HG02973 (cell line): ENCODE measurements around the gene DYNC2I2.
"Not testable (repeated sequence)": the region's sequence is repeated elsewhere in the genome, so short reads cannot be mapped to it uniquely, and the experiment has no call there.

Source experiments
- ATAC-seq: cut with Tn5 transposase; IDR thresholded peaks from one replicate; pipeline ENCODE4 v1.9.1; 2021; ENCODE audit warnings: moderate library complexity; ENCODE audit not compliant: unreplicated experiment

Gene DYNC2I2

DNA sequence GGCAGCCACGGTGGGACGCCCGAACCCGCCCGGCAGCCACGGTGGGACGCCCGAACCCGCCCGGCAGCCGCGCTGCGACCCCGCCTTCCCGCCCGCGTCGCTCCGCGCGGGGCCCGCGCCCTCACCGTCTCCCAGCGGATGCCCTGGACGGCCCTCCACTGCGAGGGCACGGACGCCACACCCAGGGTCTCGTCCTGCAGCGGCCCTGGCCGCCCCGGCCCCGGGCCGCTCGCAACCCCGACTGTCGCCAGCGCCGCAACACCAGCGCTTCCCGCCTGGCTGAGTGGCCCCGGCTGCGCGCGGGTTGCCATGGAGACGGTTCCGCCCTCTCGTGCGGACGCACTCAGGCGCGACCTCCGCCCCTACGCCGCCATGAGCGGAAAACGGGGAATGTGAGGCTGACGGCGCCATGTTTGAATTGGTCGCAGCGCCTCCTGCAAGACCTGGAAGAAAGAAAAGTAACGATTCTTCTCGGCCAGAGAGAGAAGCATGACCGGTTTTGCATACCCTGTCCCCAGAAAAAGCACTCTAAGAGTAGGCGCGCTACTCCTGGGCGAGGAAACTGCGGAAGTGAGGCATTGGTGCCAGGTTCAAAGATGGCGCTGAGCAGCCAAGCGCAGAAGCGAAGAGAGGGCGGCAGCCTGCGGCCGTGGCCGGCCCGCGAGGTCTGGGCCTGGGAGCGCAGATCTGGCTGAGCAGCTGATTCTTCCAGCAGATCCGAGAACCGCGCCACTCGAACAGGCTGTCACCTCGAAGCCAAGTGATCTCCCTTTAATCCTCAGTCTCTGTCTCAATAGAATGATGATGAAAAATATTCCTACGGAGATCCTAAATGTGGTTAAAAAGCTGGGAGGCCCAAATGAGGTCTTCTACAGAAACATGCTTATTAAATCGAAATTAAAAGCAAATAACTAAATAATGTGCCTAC is at the start of gene DYNC2I2:
TSS of gene DYNC2I2 (minus strand) at position 432 of the 928 bp plus-strand sequence. CDS start at position 311, 121 bp downstream.
- ATAC-seq, result peak; percentile 46

DNA sequence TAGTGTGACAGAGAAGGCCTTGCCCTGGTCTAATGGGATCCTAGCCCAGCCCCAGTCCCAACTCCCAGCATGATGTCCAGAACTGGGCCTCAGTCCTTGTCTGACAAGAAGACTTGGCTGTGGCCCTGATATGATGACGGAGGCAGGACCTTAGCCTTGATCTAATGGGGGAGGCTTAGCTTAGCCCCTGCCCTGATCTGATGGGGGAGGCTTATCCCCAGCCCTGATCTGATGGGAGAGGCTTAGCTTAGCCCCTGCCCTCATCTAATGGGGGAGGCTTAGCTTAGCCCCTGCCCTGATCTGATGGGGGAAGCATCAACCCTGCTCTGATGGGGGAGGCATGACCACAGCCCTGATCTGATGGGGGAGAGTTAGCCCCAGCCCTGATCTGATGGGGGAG is 49.4 kb upstream of the DYNC2I2 start:
- no peak for ATAC-seq

DNA sequence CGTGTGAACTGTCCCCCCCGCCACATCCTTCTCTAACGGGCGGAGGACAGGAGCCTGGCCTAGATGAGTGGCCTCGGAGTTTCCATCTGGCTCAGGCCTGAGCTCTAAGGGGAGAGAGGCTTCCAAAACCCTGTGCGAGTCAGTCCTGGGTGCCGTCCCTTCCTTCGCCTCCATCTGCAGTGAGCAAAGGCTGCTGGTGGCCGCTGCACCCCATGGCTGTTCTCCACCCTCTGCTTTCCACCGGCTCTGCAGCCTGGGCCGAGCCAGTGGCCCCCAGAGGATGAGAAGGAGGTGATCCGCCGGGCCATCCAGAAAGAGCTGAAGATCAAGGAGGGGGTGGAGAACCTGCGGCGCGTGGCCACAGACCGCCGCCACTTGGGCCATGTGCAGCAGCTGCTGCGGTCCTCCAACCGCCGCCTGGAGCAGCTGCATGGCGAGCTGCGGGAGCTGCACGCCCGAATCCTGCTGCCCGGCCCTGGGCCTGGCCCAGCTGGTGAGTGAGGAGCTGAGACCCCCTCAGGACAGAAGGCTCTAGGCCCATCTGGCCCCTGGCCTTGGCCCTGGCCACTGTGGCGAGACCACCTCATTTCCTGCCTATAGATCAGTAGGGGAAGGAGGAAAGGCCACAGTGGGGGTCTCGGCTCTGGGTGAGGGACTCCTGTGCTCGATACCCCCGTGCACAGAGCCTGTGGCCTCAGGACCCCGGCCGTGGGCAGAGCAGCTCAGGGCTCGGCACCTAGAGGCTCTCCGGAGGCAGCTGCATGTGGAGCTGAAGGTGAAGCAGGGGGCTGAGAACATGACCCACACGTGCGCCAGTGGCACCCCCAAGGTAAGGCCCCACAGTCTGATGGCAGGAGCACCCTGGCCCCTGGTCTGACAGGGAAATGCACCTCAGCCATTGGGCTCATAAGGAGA is 48.7 kb upstream of the DYNC2I2 start:
- ATAC-seq, result no peak

DNA sequence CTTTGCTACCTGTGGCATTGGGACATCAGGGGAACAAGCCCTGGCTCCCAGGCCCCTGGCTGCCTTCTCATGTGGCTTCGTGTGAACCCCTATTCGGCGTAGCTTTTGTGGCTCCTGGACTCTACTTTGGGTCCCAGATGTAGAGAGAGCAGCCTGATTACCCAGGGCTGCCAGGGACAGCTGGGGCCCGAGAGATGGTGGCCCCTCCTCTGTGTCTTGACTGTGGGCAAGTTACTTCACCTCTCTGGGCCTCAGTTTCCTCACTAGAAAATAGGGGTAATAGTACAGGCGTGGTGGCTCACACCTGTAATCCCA is 47.7 kb upstream of the DYNC2I2 start:
- ATAC-seq, result no peak

DNA sequence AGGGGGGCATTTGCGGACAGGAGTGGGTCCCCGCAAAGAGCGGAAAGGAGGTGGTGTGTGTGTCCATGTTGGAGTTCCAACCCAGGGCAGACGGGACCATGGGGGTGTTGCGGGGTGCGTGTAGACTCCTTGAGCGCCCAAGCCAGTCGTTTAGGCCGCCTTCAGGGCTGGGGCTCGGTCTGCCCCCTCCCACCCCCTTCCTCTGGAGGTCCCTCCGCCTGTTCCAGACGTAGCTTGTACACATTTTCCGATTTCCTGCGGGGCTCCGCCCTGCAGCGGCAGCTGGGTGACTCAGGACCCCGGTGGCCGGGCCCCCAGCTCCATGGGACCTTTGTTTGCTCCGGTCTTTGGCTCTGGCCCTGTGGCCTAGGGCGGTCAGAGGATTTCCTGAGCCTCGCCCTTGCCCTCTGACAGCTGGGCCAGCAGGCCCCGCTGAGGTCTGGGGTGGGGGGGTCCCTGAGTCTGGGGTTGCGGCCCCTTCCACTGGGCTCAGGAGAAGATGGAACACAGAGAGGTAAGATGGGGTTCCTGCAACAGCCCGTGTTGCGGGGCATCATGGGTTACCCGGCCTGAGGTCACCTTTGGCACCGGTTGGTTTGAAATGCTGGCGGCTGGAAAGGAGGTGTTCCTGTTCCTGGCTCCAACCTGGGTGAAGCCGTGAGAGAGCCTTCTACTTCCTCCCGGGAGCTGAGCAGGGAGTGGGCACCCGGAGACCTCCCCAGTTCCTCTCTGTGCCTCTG is 47.1 kb upstream of the DYNC2I2 start:
- ATAC-seq, result no peak

DNA sequence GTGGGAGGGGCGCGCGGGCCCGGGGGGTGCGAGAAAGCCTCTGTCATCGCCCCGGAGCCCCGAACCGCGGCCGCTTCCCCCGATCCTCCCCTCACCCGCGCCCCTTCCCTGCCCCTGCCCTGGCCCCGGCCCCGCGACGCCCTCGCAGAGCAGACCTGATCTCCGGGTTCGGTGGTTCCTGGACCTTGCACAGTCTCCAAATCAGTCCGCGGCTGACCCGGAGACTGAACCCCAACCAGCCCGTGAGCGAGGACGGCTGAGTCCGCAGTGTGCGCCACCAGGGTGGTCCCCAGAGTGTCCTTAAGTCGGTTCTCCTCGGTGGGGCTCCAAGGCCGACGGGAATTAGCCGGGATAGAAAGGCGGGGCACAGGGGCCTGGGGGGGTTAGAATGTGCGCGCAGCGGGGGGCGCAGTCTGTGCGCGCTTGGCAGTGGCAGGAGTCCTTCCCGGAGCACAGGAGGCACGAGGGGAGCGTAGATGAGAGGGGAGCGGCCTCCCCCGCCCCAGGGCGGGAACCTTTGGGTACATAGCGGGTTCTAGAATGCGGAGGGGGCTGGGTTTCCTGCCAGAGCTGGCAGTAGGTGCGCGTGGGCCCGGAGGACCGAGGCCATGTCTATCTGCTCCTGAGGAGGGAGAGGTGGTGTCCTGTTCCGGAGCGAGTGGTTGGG is 46.4 kb upstream of the DYNC2I2 start:
- peak; percentile 30 for ATAC-seq

DNA sequence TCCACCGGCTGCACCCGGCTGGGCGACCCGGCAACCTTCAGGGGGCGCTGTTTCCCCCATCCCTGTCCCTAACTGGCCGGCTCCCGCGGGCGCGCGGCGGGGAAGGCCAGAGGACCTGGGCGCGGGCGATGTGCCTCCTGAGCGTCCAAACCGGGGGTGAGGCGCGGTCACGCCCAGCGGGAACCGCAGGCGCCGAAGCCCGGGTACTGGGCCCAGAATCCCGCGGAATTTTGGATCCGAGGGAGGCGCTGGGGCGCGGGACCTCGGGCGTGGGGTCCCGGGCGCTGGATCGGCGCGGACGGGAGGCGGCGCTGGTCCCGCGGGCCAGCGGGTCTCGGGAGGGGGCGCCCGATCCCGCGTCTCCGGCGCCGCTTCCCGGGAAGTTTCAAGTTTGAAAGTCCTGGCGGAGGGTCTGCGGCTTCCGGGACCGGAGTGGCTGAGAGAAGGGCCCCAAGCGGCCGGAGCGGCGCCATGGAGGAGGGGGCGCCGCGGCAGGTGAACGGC is 45.9 kb upstream of the DYNC2I2 start, which contains the start of gene PKN3:
TSS of gene PKN3 (plus strand) at position 59 of the 504 bp plus-strand sequence. CDS start at position 472, 413 bp downstream.
- ATAC-seq, result peak; percentile 63

DNA sequence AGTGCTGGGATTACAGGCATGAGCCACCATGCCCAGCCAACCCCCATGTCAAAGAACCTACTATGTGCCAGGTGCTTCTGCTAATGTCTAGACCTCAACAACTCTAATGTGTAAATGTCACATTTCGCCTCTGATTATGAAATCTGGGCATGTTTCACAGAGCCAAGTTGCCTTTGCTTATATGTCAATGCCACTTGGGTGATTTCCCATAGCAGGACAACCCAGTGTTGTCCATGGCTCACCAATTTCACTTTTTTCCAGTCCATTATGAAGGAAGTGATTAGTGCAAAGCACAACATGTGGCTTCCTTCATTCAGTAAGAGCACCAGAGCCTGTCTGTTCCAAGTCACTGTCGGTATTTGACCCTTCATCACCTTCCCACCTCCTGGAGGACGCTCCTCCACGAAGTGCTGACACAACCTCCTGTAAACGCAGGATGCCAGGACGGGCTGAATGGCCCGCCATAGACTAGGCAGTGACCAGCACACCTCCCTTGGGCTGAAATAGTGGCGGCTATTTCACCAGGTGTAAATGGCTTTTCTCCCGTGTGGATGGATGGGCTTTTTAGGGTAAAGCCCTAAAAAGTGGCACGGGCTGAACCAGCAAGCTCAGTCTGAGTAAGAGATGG is 44.7 kb upstream of the DYNC2I2 start:
- no peak for ATAC-seq

DNA sequence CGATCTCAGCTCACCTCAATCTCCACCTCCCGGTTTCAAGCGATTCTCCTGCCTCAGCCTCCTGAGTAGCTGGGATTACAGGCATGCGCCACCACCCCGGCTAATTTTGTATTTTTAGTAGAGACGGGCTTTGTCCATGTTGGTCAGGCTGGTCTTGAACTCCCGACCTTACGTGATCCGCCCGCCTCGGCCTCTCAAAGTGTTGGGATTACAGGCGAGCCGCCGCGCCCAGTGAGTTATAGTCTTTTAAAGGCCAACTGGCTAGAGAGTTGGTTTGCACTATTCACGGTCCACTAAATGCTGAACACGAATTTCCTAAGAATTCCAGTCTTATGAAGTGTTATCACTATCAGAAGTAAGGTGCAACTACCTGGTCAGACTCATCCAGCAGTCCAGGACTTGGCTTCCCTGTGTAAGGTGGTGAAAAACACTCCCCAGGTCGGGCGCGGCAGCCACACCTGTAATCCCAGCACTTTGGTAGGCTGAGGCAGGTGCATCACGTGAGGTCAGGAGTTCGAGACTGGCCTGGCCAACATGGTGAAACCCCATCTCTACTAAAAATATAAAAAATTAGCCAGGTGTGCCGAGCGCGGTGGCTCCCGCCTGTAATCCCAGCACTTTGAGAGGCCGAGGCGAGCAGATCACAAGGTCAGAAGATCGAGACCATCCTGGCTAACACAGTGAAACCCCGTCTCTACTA is 42.6 kb upstream of the DYNC2I2 start:
- ATAC-seq, result not testable (repeated sequence)

DNA sequence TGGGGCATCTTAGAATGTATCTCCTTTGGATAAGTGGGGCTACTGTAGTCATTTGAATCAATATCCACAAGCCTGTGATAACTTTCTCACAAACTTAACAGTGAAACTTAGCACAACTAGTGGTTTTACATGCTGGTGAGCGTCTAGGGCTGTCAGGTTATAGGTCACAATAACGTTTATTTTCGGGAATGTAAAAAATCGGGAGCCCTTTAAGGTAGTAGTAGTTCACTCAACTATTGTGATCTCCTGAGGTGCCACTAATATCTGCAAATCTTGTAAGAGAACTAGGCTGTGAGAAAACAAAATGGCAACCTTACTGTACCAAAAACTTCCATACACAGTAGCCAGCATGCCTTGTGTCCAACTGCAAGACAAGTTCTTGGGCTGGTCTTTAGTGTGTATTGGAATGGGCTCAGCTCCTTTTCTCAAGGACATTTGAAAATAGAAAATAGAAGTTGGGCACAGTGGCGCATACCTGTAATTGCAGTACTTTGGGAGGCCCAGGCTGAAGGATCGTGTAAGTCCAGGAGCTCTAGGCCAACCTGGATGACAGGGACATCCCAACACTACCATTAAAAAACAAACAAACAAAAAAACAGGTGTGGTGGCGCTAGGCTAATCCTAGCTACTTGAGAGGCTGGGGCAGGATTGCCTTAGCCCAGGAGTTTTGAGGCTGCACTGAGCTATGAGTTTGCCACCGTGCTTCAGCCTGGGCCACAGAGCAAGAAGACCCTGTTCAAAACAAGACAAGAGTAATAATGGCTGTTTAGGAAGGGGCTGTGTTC is 40.5 kb upstream of the DYNC2I2 start:
- no peak for ATAC-seq

DNA sequence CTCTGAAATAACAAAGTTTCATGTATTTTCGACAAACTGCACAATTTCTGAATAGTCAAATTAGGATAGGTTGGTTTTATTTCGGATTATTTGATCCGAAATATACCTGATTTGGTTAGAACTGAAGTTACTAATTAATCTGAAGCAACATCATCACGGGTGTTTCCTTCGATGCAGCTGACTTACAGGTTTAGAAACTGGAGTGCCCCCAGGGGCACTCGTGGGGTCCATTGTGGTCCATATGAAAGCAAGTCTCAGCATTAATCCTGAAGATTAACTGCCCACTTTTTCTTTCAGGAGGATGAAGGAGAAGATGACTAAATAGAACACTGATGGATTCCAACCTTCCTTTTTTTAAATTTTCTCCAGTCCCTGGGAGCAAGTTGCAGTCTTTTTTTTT is 37.7 kb upstream of the DYNC2I2 start:
- ATAC-seq, result no peak

DNA sequence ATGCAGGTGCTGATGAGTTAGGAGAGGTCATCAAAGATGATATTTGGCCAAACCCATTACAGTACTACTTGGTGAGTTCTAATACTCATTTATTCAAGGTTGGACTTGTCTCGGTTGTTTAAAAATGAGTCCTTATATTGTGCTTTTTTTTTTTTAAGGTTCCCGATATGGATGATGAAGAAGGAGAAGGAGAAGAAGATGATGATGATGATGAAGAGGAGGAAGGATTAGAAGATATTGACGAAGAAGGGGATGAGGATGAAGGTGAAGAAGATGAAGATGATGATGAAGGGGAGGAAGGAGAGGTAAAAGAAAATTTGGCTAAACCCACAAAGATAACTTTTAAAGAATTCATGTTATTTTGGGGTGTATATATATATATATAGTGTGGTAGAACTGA is 37.1 kb upstream of the DYNC2I2 start:
- ATAC-seq, result not testable (repeated sequence)

DNA sequence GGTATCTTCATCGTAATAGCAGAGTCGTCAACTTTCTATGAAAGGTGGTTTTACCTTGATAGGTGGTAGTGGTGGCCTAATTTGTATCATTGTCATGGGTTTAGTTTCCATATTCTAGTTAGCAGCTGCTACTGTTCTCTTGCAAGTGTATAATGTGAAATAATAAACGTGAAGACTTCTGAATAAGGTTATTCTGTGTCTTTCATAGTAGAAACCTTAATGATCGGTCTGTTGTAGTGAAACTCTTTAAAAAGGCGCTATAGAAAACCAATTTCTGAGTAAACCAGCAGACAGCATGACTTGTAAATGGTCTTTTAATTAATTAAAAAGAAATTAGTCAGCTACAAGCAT is 34.0 kb upstream of the DYNC2I2 start:
- ATAC-seq, result no peak

DNA sequence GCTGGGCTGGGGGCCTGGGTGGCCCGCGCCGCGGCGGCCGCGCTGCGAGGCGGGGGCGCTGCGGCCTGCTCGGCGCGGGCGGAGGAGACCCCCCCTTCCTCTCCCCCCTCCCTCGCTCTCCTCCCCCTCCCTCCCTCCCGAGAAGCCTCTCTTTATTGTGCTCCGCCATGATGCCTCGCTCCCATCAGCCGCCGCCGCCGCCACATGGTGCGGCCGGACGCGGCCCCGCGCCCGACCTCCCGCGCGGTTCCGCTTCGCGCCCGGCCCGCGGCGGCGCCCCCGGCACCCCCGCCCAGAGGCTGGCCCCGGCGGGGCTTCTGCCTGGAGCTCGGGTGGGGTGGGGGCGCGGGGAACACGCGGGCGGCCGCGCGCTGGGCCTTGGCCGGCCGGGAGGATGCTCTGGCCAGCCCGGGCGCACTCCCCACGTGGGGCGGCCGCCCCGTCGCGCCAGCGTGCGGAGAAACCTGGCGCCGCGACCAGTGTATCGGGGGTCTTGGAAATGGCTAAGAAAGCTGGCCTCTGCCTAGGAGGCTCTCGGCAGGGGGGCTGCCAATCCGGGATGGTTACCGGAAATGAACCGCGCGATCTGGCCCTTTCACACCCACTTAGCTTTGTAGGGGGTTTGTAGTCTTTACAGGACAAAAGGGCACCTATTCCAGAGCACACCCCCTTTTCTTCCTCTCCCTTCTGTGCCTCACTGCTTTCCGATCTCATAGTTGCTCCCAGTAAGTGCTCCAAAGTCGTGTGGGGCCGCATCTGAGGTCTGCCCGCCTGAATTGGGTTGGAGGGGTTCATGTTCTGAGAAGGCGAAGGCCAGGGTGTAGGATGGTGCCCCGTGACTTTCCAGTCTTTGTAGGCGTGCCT is 33.4 kb upstream of the DYNC2I2 start:
- no peak for ATAC-seq

DNA sequence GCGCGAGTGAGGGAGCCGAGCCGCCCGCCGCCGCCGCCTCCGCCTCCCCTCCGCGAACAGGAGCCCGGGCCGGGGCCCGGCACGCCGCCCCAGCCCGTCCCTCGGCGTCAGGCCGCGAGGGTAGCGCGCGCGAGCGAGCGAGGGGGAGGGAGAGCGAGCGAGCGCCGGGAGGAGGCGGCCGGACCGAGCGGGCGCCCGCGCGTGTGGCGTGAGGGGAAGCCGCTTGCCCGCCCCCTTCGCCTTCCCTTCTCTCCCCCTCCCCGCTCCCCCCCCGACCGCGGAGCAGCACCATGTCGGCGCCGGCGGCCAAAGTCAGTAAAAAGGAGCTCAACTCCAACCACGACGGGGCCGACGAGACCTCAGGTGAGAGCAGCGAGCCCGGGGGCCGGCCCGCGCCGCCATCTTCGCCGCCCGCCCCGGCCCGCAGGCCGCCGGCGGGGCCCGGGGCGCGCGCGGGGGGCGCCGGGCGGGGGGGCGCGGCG is 32.7 kb upstream of the DYNC2I2 start:
- peak; percentile 18 for ATAC-seq

DNA sequence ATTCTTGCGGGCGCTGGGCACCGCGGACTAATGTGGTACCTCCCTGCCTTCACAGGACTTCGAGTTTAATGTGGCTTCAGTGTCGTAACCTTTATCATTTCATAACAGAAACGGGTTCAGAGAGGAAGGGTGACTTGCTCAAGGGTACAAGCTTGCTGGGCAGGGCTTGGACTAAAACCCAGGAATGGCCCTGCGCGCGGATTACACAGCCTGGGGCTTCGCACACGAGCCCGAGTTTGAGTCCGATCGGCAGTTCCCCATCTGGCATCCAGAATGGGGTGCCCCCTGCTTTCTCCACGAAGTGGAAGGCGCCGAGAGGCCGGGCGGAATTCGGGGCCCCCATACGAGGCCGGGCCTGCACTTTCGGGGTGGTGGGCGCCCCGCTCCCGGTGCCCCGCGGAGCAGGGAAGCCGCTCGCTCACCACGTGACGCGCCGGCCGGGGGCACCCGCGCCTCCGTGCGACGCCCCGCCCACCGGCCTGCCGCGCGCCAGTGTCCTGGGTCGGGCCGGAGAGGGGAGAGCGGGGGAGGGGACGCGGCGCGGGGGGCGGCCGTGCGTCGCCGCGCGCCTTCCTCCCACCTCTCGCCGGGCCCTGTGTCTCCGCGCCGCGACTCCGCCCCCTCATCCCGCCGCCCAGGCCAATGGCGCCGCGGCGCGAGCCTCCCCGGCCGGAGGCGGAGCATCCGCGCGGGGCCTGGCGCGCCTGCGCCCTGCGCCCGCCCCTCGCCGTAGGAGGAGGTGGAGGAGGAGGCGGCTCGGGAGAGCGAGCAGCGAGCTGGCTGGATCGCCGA is 32.0 kb upstream of the DYNC2I2 start, which contains the start of gene SET:
TSS of gene SET (plus strand) at position 722 of the 792 bp plus-strand sequence. CDS start 361 bp downstream, outside the sequence.
- peak; percentile 57 for ATAC-seq
